ENCODE results near the gene KDSR. TPM values are rescaled to one million over a fixed set of nuclear protein-coding genes. Genes with fewer than 3 reads are reported as not detected.

Gene KDSR
- total RNA-seq, 1 donor from 2014 or later = 12.5 TPM

- Histone ChIP-seq H3K4me1 (ENCODE audit: control insufficient read depth in 3 of 3, insufficient read depth in 3 of 3, low read length in 3 of 3) (peaks cover 25 to 39% (median 32%) of the 10 kb centered on the region in 3 donors), H3K27me3 (ENCODE audit: control insufficient read depth in 3 of 3, insufficient read depth in 3 of 3, low read length in 3 of 3) (no peaks in the 10 kb centered on the region), H3K9ac (ENCODE audit: low read depth in 1 of 3, low read length in 3 of 3) (no peak overlapping the region), H3K4me3 (ENCODE audit: low read length in 3 of 3) (no peak overlapping the region), H3K9me3 (ENCODE audit: control insufficient read depth in 3 of 3, low read length in 3 of 3) (no peaks in the 10 kb centered on the region), H3K27ac (ENCODE audit: low read depth, low read length) (no peak overlapping the region), H3K36me3 (ENCODE audit: control insufficient read depth in 3 of 3, insufficient read depth in 3 of 3, low read length in 3 of 3) (no peaks in the 10 kb centered on the region)
Measured at GRCh38 chr18:63288311-63288710, 78.7 kb downstream of the KDSR start.

- H3K27ac ChIP-seq (ENCODE audit: low read depth, low read length) = no peak overlapping the region
- no peak overlapping the region for H3K9ac ChIP-seq (ENCODE audit: low read depth in 1 of 3, low read length in 3 of 3)
- no peak overlapping the region for H3K4me3 ChIP-seq (ENCODE audit: low read length in 3 of 3)
- H3K27me3 ChIP-seq (ENCODE audit: control insufficient read depth in 3 of 3, insufficient read depth in 3 of 3, low read length in 3 of 3) = no peaks in the 10 kb centered on the region
- H3K36me3 ChIP-seq (ENCODE audit: control insufficient read depth in 3 of 3, insufficient read depth in 3 of 3, low read length in 3 of 3) = no peaks in the 10 kb centered on the region
- H3K4me1 ChIP-seq (ENCODE audit: control insufficient read depth in 3 of 3, insufficient read depth in 3 of 3, low read length in 3 of 3) = peaks cover 20 to 34% (median 27%) of the 10 kb centered on the region in 3 donors
- no peaks in the 10 kb centered on the region for H3K9me3 ChIP-seq (ENCODE audit: control insufficient read depth in 3 of 3, low read length in 3 of 3)
Measured at GRCh38 chr18:63287691-63288220, 79.2 kb downstream of the KDSR start.

GRCh38 chr18:63286926-63287325, 80.1 kb downstream of the KDSR start:
- Histone ChIP-seq H3K4me3 (ENCODE audit: low read length in 3 of 3) (no peak overlapping the region), H3K9me3 (ENCODE audit: control insufficient read depth in 3 of 3, low read length in 3 of 3) (no peaks in the 10 kb centered on the region), H3K4me1 (ENCODE audit: control insufficient read depth in 3 of 3, insufficient read depth in 3 of 3, low read length in 3 of 3) (peaks cover 14 to 30% (median 21%) of the 10 kb centered on the region in 3 donors), H3K36me3 (ENCODE audit: control insufficient read depth in 3 of 3, insufficient read depth in 3 of 3, low read length in 3 of 3) (no peaks in the 10 kb centered on the region), H3K9ac (ENCODE audit: low read depth in 1 of 3, low read length in 3 of 3) (no peak overlapping the region), H3K27me3 (ENCODE audit: control insufficient read depth in 3 of 3, insufficient read depth in 3 of 3, low read length in 3 of 3) (no peaks in the 10 kb centered on the region), H3K27ac (ENCODE audit: low read depth, low read length) (no peak overlapping the region)

GRCh38 chr18:63284827-63285733, 81.9 kb downstream of the KDSR start:
- H3K9me3 ChIP-seq (ENCODE audit: control insufficient read depth in 3 of 3, low read length in 3 of 3) = no peaks in the 10 kb centered on the region
- H3K9ac ChIP-seq (ENCODE audit: low read depth in 1 of 3, low read length in 3 of 3) = no peak overlapping the region
- H3K4me3 ChIP-seq (ENCODE audit: low read length in 3 of 3) = no peak overlapping the region
- H3K27me3 ChIP-seq (ENCODE audit: control insufficient read depth in 3 of 3, insufficient read depth in 3 of 3, low read length in 3 of 3) = no peaks in the 10 kb centered on the region
- H3K27ac ChIP-seq (ENCODE audit: low read depth, low read length) = no peak overlapping the region
- H3K36me3 ChIP-seq (ENCODE audit: control insufficient read depth in 3 of 3, insufficient read depth in 3 of 3, low read length in 3 of 3) = no peaks in the 10 kb centered on the region
- H3K4me1 ChIP-seq (ENCODE audit: control insufficient read depth in 3 of 3, insufficient read depth in 3 of 3, low read length in 3 of 3) = peaks cover 4 to 21% (median 8%) of the 10 kb centered on the region in 3 donors

- H3K9me3 ChIP-seq (ENCODE audit: control insufficient read depth in 3 of 3, low read length in 3 of 3) = no peaks in the 10 kb centered on the region
- H3K4me1 ChIP-seq (ENCODE audit: control insufficient read depth in 3 of 3, insufficient read depth in 3 of 3, low read length in 3 of 3) = peaks cover 6 to 23% (median 8%) of the 10 kb centered on the region in 3 donors
- H3K27me3 ChIP-seq (ENCODE audit: control insufficient read depth in 3 of 3, insufficient read depth in 3 of 3, low read length in 3 of 3) = no peaks in the 10 kb centered on the region
- no peak overlapping the region for H3K27ac ChIP-seq (ENCODE audit: low read depth, low read length)
- no peak overlapping the region for H3K4me3 ChIP-seq (ENCODE audit: low read length in 3 of 3)
- H3K36me3 ChIP-seq (ENCODE audit: control insufficient read depth in 3 of 3, insufficient read depth in 3 of 3, low read length in 3 of 3) = no peaks in the 10 kb centered on the region
- H3K9ac ChIP-seq (ENCODE audit: low read depth in 1 of 3, low read length in 3 of 3) = no peak overlapping the region
Measured at GRCh38 chr18:63284173-63284799, 82.7 kb downstream of the KDSR start.

- Histone ChIP-seq H3K27ac (ENCODE audit: low read depth, low read length) (no peak overlapping the region), H3K4me3 (ENCODE audit: low read length in 3 of 3) (no peak overlapping the region), H3K9ac (ENCODE audit: low read depth in 1 of 3, low read length in 3 of 3) (no peak overlapping the region), H3K36me3 (ENCODE audit: control insufficient read depth in 3 of 3, insufficient read depth in 3 of 3, low read length in 3 of 3) (no peaks in the 10 kb centered on the region), H3K9me3 (ENCODE audit: control insufficient read depth in 3 of 3, low read length in 3 of 3) (no peaks in the 10 kb centered on the region), H3K4me1 (ENCODE audit: control insufficient read depth in 3 of 3, insufficient read depth in 3 of 3, low read length in 3 of 3) (peaks cover 5 to 27% (median 8%) of the 10 kb centered on the region in 3 donors), H3K27me3 (ENCODE audit: control insufficient read depth in 3 of 3, insufficient read depth in 3 of 3, low read length in 3 of 3) (no peaks in the 10 kb centered on the region)
Measured at GRCh38 chr18:63283305-63284094, 83.5 kb downstream of the KDSR start.

- Histone ChIP-seq H3K9ac (ENCODE audit: low read depth in 1 of 3, low read length in 3 of 3) (no peak overlapping the region), H3K9me3 (ENCODE audit: control insufficient read depth in 3 of 3, low read length in 3 of 3) (no peaks in the 10 kb centered on the region), H3K4me3 (ENCODE audit: low read length in 3 of 3) (no peak overlapping the region), H3K36me3 (ENCODE audit: control insufficient read depth in 3 of 3, insufficient read depth in 3 of 3, low read length in 3 of 3) (no peaks in the 10 kb centered on the region), H3K27ac (ENCODE audit: low read depth, low read length) (no peak overlapping the region), H3K4me1 (ENCODE audit: control insufficient read depth in 3 of 3, insufficient read depth in 3 of 3, low read length in 3 of 3) (peaks cover 6 to 23% (median 8%) of the 10 kb centered on the region in 3 donors), H3K27me3 (ENCODE audit: control insufficient read depth in 3 of 3, insufficient read depth in 3 of 3, low read length in 3 of 3) (no peaks in the 10 kb centered on the region)
Measured at GRCh38 chr18:63282793-63283192, 84.2 kb downstream of the KDSR start.

Other genes with a start within 250 kb of the KDSR start
- 39.1 TPM for gene BCL2, start 47.4 kb downstream of the KDSR start, total RNA-seq
- gene VPS4B, start 55.3 kb upstream of the KDSR start, total RNA-seq = 28.2 TPM
- gene SERPINB5, start 109.8 kb upstream of the KDSR start, total RNA-seq = not detected
- not detected for gene SERPINB12, start 175.2 kb upstream of the KDSR start, total RNA-seq
- gene SERPINB13, start 220.1 kb upstream of the KDSR start, total RNA-seq = not detected

Data from skeletal muscle tissue (tissue), 4 donors.